SK-N-SH treated with all-trans-retinoic acid at 6 μM for 48 hours (cell line): ENCODE measurements around the gene FAM43A.

ENCODE experiments used
- ATAC-seq: fragments of 200-7000 bp; cut with Tn5 transposase; 3 replicates; pipeline ENCODE4 v1.9.1; 2020; ENCODE audit warnings: mild to moderate bottlenecking, moderate library complexity
- ARNTL ChIP-seq: fragments of 450-650 bp; formaldehyde crosslinking; IDR thresholded peaks from 2 replicates; pipeline ENCODE4 v1.5.0; 2020; ENCODE audit warnings: low read depth, mild to moderate bottlenecking, moderate library complexity, borderline replicate concordance
- BACH2 ChIP-seq: fragments of 250-450 bp; sonication (Bioruptor Pico); IDR thresholded peaks from 2 replicates; pipeline ENCODE4 v1.9.0; 2021; ENCODE audit warnings: mild to moderate bottlenecking, borderline replicate concordance
- CSDC2 ChIP-seq: fragments of 250-450 bp; sonication (Bioruptor Pico); IDR thresholded peaks from 2 replicates; pipeline ENCODE4 v1.5.0; 2020; ENCODE audit warnings: mild to moderate bottlenecking, moderate library complexity
- ESRRG ChIP-seq: fragments of 250-450 bp; sonication (Bioruptor Pico); IDR thresholded peaks from 2 replicates; pipeline ENCODE4 v1.6.1; 2021; ENCODE audit warnings: mild to moderate bottlenecking
- ISL1 ChIP-seq: fragments of 250-450 bp; sonication (Bioruptor Pico); IDR thresholded peaks from 2 replicates; pipeline ENCODE4 v2.1.2; 2022; ENCODE audit warnings: mild to moderate bottlenecking, moderate library complexity
- PPARA ChIP-seq: fragments of 250-450 bp; sonication (Bioruptor Pico); IDR thresholded peaks from 2 replicates; pipeline ENCODE4 v1.5.0; 2020; ENCODE audit warnings: mild to moderate bottlenecking, borderline replicate concordance
- RARB ChIP-seq: fragments of 250-450 bp; sonication (Bioruptor Pico); IDR thresholded peaks from 2 replicates; pipeline ENCODE4 v1.8.0; 2021; ENCODE audit warnings: mild to moderate bottlenecking, moderate library complexity
- TCF4 ChIP-seq: fragments of 250-450 bp; sonication (Bioruptor Pico); IDR thresholded peaks from 2 replicates; pipeline ENCODE4 v1.8.0; 2021; ENCODE audit warnings: mild to moderate bottlenecking, moderate library complexity, borderline replicate concordance
- TOX ChIP-seq: fragments of 250-450 bp; sonication (Bioruptor Pico); IDR thresholded peaks from 2 replicates; pipeline ENCODE4 v1.8.0; 2021; ENCODE audit warnings: mild to moderate bottlenecking, moderate library complexity, borderline replicate concordance
- ZC3H10 ChIP-seq: fragments of 250-450 bp; sonication (Bioruptor Pico); IDR thresholded peaks from 2 replicates; pipeline ENCODE4 v1.5.1; 2021; ENCODE audit warnings: mild to moderate bottlenecking, moderate library complexity
- ZFP3 ChIP-seq: fragments of 250-450 bp; sonication (Bioruptor Pico); IDR thresholded peaks from 2 replicates; pipeline ENCODE4 v1.5.0; 2020; ENCODE audit warnings: mild to moderate bottlenecking, moderate library complexity
- ZNF565 ChIP-seq: fragments of 450-650 bp; formaldehyde crosslinking; conservative IDR thresholded peaks from 2 replicates; pipeline ENCODE4 v1.5.0; 2020; ENCODE audit warnings: low read depth, mild to moderate bottlenecking, moderate library complexity
- ZNF70 ChIP-seq: fragments of 450-650 bp; formaldehyde crosslinking; IDR thresholded peaks from 2 replicates; pipeline ENCODE4 v1.5.0; 2020; ENCODE audit warnings: mild to moderate bottlenecking, moderate library complexity
- TF ChIP-seq, protein P1 (sequence below): fragments of 250-450 bp; sonication (Bioruptor Pico); IDR thresholded peaks from 2 replicates; pipeline ENCODE4 v1.5.0; 2020; ENCODE audit warnings: mild to moderate bottlenecking, moderate library complexity
- TF ChIP-seq, protein P2 (sequence below): fragments of 250-450 bp; sonication (Bioruptor Pico); IDR thresholded peaks from 2 replicates; pipeline ENCODE4 v1.8.0; 2021; ENCODE audit warnings: low read depth, mild to moderate bottlenecking, moderate library complexity, borderline replicate concordance
- TF ChIP-seq, protein P3 (sequence below): fragments of 250-450 bp; sonication (Bioruptor Pico); IDR thresholded peaks from 2 replicates; pipeline ENCODE4 v1.5.1; 2021; ENCODE audit warnings: mild to moderate bottlenecking, moderate library complexity

Gene FAM43A

GRCh38 chr3:194667363-194667762, 18.3 kb upstream of the FAM43A start:
- TF ChIP-seq, protein P1, sequence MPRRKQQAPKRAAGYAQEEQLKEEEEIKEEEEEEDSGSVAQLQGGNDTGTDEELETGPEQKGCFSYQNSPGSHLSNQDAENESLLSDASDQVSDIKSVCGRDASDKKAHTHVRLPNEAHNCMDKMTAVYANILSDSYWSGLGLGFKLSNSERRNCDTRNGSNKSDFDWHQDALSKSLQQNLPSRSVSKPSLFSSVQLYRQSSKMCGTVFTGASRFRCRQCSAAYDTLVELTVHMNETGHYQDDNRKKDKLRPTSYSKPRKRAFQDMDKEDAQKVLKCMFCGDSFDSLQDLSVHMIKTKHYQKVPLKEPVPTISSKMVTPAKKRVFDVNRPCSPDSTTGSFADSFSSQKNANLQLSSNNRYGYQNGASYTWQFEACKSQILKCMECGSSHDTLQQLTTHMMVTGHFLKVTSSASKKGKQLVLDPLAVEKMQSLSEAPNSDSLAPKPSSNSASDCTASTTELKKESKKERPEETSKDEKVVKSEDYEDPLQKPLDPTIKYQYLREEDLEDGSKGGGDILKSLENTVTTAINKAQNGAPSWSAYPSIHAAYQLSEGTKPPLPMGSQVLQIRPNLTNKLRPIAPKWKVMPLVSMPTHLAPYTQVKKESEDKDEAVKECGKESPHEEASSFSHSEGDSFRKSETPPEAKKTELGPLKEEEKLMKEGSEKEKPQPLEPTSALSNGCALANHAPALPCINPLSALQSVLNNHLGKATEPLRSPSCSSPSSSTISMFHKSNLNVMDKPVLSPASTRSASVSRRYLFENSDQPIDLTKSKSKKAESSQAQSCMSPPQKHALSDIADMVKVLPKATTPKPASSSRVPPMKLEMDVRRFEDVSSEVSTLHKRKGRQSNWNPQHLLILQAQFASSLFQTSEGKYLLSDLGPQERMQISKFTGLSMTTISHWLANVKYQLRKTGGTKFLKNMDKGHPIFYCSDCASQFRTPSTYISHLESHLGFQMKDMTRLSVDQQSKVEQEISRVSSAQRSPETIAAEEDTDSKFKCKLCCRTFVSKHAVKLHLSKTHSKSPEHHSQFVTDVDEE (CRISPR knock-in tag), result no peak

GRCh38 chr3:194671511-194671899, 14.2 kb upstream of the FAM43A start:
- TF ChIP-seq TCF4 (CRISPR knock-in tag) (no peak), ZC3H10 (CRISPR knock-in tag) (no peak), CSDC2 (CRISPR knock-in tag) (no peak), ZNF565 (CRISPR knock-in tag) (no peak), RARB (CRISPR knock-in tag) (no peak), PPARA (no peak)
- peak; percentile 52 for ATAC-seq

More at GRCh38 chr3:194667363-194667762, 18.3 kb upstream of the FAM43A start:
- ATAC-seq, result no peak

- ATAC-seq, result peak; percentile 96
- TF ChIP-seq ZNF70 (CRISPR knock-in tag), result peak; percentile 55
- no peak for TF ChIP-seq CSDC2 (CRISPR knock-in tag)
- peak; percentile 96 for TF ChIP-seq ZFP3 (CRISPR knock-in tag)
- TF ChIP-seq RARB (CRISPR knock-in tag), result 0 out of 2 replicates have a peak, but pooled peaks have one; percentile 43
These were observed 13.5 kb upstream of the FAM43A start, which contains the start of gene LSG1 for GRCh38 chr3:194671900-194672808. LSG1 (minus strand) TSS chr3:194672191; CDS start chr3:194672162, 29 bp downstream.

GRCh38 chr3:194672876-194673275, 12.8 kb upstream of the FAM43A start:
- ATAC-seq, result peak; percentile 15
- TF ChIP-seq, protein P2, sequence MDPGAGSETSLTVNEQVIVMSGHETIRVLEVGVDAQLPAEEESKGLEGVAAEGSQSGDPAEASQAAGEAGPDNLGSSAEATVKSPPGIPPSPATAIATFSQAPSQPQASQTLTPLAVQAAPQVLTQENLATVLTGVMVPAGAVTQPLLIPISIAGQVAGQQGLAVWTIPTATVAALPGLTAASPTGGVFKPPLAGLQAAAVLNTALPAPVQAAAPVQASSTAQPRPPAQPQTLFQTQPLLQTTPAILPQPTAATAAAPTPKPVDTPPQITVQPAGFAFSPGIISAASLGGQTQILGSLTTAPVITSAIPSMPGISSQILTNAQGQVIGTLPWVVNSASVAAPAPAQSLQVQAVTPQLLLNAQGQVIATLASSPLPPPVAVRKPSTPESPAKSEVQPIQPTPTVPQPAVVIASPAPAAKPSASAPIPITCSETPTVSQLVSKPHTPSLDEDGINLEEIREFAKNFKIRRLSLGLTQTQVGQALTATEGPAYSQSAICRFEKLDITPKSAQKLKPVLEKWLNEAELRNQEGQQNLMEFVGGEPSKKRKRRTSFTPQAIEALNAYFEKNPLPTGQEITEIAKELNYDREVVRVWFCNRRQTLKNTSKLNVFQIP (CRISPR knock-in tag), result no peak
- TF ChIP-seq RARB (CRISPR knock-in tag), result no peak
- TF ChIP-seq ESRRG (CRISPR knock-in tag), result no peak
- TF ChIP-seq ARNTL (CRISPR knock-in tag), result no peak
- TF ChIP-seq, protein P3, sequence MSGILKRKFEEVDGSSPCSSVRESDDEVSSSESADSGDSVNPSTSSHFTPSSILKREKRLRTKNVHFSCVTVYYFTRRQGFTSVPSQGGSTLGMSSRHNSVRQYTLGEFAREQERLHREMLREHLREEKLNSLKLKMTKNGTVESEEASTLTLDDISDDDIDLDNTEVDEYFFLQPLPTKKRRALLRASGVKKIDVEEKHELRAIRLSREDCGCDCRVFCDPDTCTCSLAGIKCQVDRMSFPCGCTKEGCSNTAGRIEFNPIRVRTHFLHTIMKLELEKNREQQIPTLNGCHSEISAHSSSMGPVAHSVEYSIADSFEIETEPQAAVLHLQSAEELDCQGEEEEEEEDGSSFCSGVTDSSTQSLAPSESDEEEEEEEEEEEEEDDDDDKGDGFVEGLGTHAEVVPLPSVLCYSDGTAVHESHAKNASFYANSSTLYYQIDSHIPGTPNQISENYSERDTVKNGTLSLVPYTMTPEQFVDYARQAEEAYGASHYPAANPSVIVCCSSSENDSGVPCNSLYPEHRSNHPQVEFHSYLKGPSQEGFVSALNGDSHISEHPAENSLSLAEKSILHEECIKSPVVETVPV, result no peak
- no peak for TF ChIP-seq ZC3H10 (CRISPR knock-in tag)
- no peak for TF ChIP-seq ZNF565 (CRISPR knock-in tag)
- TF ChIP-seq ZNF70 (CRISPR knock-in tag), result no peak
- no peak for TF ChIP-seq BACH2 (CRISPR knock-in tag)
- no peak for TF ChIP-seq ZFP3 (CRISPR knock-in tag)
- no peak for TF ChIP-seq ISL1 (CRISPR knock-in tag)
- TF ChIP-seq, protein P1 (CRISPR knock-in tag), result no peak
- TF ChIP-seq TOX (CRISPR knock-in tag), result no peak
